Globus pallidus (tissue), 1 donor: ENCODE results near the gene CHST15.
"Not testable (repeated sequence)": the region's sequence is repeated elsewhere in the genome, so short reads cannot be mapped to it uniquely, and the experiment has no call there.

Experiments used
- DNase-seq: peaks from one replicate; pipeline ENCODE4 v3.0.0-alpha.2; 2015; ENCODE audit warnings: low spot score

Gene CHST15

DNA sequence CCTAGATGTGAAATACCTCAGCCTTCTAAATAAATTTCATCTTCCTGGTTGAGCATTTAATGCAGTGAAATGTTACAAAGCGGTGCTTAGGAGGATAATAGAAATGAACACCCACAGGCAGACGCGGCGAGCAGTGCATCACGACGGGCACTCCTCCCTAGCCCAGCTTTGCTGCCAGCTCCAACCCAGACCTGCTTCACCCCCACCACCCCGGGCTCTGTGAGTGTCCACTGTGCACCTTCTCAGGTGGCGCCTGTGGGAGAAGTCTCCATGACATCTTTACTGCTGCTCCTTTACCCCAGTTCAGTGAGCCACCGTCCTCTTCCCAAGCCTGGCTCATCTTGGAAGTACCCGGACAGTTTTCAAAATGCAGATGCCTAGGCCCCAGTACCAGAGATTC lies 5.2 kb upstream of the CHST15 start:
- DNase-seq: no peak

DNA sequence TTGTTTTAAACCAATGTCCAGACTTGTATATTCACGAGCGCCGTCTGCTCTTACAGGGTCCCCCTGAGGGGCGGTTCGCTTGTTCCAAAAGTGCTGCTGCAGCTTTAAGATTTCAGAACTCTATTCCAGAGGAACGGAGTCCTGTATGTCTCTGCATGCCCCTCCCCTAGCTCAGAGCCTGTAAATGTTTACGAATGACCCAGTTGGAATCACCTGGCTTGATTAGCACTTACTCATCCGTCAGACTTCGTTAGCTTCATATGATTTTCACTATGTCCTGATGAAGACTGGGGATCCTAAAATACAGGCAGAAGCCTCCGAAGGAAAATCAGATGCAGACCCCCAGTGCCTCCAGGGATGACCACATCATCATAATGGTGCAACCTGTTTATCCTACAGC lies 4.5 kb upstream of the CHST15 start:
- DNase-seq: no peak

DNA sequence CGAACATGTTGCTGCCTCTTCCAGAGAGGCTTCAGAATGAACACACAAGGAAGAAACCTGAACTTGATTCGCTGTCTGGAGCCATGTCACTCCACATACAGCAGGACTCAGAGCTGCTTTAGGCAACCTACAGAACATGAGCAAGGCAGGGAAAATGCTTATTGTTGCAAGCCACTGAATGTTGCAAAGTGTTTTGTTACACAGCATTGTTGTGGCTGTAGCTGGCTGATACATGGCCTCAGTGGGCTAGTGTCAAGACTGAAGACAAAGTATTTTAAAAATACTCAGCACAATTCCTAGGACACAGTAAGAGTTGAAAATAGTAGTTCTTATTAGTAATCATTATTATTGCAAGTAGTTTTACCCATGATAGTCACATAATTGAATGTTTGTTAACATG lies 3.1 kb upstream of the CHST15 start:
- DNase-seq: no peak

DNA sequence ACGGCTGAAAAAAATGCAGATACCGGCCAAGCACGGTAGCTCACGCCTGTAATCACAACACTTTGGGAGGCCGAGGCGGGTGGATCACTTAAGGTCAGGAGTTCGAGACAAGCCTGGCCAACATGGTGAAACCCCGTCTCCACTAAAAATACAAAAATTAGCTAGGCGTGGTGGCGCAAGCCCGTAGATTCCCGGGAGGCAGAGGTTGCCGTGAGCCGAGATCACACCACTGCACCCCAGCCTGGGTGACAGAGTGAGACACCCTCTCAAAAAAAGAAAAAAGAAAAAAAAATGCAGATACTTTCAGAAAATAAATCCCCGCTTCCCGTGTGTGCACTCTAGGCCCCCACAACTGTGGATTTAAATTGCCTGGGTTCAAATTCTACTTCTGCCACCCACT lies 2.4 kb upstream of the CHST15 start:
- not testable (repeated sequence) for DNase-seq

DNA sequence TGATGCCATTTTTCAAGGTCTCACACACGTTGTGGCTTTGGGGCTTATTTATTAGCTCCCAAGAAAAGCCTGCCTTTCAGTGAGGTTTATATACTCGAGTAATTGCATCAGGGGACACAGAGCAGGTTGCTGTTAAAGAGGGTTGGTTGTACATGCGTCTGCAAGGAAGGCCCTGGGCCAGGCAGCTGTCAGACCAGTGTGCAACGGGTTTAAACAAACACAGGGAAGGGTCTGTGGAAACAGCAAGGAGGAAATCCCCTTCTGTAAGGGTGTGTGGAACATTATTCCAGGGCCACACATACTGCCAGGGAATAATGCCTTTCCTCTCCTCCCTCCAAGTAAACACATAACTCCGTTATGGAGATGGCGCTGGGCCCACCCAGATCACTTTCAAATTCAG lies 1.7 kb upstream of the CHST15 start:
- no peak for DNase-seq

DNA sequence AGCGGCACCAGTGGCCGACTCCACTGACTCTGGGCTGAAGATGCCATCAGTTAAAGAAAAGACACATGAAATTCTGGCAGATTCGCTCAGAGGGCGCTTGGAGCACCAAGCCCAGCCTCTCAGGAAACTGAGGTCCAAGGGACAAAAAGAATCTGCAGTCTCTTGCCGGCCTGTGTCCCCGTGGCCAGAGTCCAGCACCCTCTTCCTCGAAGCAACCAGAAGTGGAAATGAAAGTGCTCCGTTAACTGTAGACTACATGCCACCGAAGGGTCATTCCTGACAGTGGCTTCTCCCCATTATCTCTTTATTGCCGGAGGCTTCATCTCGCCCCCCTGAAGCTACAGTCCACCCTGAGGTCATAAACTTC lies 1.0 kb upstream of the CHST15 start:
- peak; percentile 55 for DNase-seq

DNA sequence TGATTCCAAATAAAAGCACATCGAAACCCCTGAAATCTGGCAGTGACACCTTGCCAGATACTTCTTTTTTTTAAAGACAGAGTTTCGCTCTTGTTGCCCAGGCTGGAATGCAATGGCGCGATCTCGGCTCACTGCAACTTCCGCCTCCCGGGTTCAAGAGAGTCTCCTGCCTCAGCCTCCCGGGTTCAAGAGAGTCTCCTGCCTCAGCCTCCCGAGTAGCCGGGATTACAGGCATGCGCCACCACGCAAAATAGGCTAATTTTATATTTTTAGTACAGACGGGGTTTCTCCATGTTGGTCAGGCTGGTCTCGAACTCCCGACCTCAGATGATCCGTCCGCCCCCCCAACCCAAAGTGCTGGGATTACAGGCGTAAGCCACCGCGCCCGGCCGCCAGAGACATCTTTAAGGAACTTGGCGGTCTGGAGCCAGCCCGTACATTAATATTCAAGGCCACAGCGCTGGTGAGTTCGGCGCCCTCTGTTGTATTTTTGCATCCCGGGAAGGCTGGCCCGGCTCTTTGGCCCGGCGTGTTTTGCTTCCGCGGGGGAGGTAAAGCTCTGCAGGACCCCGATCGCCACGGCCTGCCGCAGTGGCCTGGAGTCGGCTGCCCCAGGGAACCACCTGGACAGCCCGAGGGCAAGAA lies 498 bp upstream of the CHST15 start:
- DNase-seq: peak; percentile 60

DNA sequence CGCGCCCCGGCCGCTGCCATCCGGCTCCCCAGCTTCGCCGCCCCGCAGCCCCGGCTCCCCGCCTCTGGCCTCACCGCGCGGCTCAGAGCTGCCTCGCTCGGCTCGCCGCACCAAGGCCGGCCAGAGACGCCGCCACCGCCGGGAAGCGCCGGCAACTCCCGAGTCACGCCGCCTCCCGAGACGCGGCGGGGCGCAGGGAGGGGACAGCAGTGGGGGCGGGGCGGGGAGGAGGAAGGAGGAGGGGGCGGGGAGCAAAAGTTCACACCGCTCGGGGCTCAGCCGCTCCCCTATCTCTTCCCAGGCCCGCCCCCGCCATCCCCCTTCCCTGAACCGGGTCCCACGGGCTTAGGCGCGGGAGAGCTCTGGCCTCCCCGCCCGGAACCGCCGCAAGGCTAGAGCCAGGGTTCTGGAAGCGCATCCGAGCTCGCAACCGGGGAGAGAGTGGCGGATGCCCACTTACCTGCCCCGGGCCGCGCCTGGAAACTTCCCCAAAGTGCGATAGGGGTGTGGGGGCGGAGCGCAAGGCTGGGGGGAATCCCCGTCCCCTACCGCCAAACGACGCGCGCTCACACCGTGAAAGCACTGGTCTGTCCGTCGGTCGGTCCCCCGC lies 1.0 kb downstream of the CHST15 start:
- peak; percentile 24 for DNase-seq

DNA sequence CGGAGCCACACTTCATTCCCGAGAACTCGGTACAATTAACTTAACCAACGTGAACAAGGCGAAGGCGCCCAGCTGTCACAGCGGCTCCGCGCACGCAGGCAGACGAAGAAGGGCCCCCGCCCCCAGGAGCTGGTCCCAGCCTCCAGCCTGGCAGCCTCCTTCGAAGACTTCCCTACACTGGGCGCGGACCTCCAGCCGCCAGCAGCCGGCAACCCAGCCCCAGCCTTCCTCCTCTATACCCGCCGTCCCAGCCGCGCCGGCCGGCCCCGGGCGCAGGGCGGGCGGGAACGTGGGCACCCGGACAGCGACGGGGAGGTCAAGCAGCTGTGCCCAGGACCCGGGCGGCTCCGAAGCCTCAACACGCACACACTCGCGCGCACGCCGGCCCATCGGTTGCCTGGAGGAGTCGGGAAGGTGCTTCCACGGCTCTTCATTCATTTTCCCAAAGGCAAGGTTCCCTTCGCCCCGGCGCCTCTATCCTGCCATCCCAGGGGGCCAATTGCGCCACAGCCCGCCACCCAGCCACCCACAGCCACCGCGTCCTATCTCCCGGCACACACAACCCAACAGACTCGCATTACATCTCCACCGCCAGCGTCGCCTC lies 1.6 kb downstream of the CHST15 start:
- no peak for DNase-seq

DNA sequence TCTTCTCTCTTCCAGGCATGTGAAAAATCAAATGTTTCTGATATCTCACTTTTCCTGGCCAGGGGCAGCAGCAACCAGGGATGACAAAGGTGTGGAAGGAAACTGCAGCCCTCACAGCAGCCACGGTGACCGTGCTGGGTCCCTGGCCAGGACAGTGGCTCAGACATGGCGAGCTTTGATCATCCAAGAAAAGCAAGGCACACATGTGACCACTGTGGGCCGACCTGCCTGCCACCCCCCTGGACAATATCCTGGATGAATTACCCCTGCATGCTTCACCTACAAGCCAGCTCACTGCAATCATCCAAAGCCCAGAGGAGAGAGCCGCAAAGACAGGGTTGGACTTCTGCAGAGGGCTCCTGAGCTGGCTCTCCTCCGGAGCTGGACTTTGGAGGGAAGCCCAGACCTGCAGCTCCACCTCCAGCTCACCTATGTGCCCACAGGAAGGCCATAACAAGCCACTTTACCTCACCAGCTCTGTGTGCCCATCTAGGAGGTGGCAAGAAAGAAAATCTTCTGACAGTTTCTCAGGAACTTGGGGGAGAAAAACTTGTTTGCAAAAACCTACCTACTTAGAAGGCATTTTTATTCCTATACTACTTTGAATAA lies 2.7 kb downstream of the CHST15 start:
- no peak for DNase-seq

DNA sequence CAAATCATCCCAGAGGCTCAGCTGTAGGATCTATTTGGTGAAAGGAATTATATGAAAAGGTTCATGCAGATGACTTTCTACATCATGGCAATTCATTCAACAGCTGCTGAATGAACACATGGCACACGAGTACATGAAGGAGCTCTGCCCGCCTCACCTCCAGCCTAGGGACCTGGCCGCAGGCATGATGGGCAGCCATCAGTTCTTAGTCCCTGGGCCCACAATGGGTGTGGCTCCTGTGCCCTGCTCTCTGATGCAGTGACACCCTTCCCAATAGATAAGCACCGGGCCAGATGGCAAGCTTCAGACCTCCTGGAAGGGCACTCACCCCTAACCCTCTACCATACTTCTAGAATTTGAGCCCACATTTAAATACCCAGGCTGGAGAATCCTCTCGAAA lies 3.5 kb downstream of the CHST15 start:
- DNase-seq: no peak

DNA sequence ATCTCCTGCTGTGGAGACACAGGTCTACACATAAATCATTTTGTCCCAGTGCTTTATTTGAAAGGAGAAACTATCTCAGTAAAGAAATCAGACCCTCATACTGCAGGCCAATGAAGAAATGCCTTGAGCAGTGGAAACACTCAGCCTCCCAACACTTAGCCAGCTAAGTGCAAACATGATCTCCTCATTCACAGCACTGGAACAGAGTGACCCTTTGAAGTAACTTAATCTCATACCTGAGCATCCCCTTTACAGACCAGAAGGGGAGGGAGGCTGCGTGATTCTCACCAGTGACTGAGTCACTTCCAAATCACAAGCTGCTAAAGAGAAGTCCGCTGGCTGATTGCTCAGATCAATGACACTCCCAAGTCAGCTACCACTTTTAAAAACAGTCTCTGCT lies 4.5 kb downstream of the CHST15 start:
- DNase-seq: no peak

DNA sequence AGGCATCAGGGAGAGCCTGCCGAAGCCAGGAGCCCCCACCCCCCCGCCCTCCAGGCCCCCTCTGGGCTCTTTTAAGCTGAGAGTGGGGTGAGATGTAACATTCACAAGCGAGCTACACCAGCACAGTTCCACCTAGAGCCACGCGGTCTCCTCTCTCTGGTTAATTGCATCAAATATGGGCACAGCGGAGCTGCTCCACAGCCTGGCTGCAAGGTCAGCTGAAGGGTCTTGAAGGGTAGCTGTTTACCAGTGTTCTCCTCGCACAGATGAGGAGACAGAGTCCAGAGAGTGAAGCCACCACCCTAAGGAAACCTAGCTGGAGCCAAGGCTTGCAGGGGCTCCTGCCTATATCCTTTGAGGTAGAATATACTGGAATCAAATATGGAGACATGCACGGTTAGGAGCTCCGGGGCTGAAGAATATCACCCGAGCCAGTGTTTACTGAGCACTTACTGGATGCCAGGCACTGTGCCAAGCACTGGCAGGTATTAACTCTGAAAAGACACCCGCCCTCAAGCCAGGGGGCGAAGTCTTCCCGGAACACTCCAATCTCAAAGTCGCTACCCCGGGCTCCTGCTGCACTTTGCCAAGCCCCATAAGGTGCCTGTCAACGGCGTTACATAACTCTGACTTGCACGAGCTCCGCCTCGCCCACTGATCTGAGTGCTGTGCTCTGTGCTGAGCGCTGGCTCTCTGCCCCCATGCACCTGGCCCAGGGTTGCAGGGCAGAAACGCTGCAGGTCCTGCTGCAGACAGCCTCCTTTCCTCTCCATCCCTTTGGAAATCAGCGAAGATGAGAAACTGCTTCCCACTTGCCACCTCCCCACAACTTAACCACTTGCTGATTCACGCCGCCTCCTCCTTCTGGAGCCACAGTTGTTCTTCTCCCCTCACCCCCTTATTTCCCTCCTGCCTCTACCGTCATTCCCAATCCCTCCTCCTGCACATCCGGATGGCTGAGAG lies 5.4 kb downstream of the CHST15 start:
- DNase-seq: no peak

DNA sequence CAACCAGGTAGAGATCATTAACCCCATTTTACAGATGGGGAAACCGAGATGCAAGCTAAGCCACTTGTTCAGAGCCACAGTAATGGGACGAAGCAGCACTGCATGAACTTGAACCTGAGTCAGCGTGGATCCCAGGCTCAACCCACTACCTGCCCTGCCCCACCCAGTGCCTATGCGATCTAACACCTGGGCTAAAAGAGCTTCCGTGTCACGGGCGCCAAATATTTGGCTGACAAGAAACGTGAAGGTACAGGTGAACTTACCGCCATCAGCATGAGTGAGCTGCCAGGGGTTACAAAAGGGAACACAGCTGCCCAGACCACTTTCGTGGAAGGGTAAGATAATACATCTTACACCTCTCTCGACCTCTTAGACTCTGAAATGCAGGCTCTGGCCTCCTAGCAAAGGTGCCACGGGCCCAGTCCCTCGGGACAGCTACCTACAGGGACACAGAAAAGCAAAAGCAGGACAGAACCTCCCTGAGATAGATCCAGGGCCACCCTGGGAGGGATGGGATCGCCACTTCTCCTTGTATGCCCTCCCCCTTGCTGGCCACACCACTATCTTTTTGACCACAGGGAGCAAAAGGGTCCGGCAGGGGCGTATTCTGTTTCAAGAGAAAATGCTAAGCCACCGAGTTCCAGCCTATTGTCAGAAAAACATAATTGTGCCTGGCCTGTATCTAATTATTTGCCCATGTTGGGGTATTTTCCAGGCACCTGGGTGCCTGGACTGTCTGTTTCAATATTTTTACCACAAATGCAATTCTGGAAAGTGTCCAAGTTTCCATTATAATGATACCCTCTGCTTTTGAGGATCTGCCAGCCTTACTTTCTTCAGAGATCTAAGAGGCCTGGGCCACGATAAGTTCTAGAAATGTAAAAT lies 6.4 kb downstream of the CHST15 start:
- DNase-seq: no peak

DNA sequence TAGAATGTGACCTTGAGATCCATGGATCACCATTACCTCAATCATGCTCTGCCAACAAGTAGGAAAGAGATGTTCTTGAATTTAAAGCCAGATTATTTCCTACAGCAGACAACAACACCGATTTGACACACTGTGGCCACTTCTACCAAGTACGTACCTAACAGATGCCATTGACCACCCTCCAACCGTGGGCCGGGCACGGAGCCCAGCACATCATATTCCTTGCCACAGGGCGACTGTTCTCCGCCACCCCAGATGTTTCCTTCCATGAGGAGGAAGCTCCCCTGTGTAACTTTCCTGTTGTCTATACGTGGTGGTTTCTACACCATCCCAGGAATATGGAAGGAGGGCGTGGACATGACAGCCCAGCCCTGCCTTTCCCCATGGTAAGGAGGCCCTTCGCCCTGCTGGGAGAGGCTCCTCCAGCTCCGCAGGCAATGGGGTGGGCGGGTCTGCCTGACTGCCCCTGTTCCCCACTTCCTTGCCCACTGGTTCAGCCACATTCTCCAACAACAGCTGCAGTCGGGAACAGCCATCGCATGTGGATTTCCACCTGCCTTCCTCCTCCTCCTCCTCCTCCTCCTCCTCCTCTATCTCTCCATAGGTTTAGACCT lies 7.2 kb downstream of the CHST15 start:
- DNase-seq: no peak

DNA sequence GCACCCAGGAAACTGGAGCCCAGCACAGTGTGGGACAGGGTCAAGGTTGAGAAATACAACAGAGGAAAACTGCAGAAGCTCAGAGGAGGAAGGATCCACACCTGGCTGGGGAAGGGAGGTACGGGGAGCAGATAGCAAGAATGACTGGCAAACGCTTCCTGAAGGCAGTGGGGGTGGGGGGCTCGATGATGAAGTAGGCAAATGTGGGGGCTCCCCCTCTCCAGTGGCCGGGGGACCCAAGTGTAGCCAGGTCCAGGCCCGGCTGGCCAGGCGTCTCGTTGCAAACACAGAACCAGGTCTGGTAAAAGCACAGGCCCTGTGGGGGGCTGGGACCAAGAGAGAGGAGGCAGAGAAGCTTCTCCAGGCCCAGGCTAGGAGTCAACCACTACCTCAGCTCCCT lies 7.7 kb downstream of the CHST15 start:
- no peak for DNase-seq

DNA sequence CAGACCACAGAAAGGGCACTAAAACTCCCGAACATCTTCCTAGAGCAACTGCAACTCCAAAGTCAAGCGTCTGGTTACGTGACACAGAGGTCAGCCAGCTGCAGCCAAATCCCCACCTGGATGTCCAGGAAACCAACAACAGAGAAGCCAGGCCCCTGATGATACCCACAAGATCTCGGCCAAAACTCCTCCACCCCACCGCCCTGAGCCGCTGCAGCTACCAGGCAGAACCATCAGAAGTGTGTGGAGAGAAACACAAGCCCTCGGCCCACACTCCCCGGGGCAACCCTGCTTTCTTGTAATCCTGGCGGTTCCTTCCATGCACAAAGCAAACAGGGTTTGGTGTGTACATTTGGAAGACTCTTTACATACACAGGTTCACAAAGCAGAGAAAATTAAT lies 8.7 kb downstream of the CHST15 start:
- no peak for DNase-seq

DNA sequence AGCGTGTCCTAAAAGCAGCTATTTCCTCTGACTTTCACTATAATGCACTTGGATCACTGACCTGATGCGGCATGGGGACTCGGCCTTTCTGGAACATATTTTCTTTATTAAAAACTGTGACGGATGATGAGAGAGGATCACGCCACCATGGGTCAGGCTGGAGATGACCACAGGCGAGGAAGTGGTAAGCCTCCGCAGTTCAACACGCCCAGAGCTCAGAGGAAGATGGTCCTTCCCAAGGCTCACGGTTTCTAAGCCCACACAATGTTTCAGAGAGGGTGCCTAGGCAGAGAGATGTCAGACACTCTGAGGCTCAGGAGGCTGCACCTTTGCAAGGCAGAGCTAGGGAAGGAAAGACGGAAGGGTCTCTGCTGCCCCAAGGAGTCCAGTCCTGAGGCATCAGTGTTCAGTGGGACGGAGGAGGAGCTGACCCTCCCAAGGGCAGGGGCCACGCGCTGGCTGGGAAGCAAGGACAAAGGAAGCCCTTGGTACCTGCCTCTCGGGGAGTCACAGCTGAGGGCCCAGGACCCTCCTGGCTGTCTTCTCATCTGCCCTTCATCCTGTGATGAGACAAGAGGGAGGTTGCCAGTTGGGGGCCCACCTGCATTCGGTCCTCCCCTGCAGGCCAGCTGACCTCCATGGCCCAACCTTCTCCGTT lies 9.5 kb downstream of the CHST15 start:
- no peak for DNase-seq

DNA sequence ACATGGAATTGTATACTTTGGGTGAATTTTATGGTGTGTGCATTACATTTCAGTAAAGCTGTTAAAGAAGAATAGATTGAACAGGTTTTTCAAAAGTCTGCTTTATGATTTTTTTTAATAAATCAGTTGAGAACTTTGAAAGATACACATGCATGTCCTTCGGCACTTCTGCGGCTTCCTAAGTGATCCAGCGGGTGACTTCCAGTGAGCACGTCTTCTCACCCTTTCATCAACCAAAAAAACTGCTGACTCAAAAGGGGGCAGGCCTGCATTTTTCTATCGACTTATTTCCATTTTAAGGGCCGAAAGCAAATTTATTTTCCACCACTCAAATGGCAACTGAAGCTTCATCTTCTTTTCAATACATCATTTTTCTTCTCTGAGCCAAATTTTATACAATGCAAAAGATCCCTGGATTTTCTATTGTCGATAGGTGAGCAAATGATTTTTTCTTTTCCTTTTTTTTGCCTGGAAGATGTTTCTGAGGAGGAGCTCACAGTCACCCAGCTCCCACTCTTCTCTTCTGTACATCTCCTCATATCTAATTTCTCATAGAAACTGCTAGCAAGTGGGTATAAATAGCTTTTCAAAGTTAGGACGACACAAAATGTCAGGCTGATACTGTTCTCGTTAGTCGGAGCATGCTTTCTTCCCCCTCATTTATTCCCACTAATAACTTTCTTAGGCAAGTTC lies 10.2 kb downstream of the CHST15 start:
- DNase-seq: no peak

DNA sequence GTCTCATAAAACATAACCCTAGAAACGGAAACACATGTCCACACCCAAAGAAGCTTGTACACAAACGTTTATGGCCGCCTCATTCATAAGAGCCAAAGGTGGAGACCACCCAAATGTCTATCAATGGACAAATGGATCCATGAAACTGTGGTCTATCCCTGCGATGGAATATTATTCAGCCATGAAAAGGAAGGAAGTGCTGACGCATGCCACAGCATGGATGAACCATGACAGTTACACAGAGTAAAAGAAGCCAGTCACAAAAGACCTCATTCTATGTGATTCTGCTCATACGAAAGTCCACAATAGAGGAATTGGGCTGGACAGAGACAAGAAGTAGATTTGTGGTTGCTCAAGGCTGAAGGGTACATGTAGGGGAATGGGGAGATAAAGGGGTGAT lies 10.8 kb downstream of the CHST15 start:
- DNase-seq: no peak
